ENCODE measurements around the gene PPY.
"Not testable (repeated sequence)": the region's sequence is repeated elsewhere in the genome, so short reads cannot be mapped to it uniquely, and the experiment has no call there.

Gene PPY

DNA sequence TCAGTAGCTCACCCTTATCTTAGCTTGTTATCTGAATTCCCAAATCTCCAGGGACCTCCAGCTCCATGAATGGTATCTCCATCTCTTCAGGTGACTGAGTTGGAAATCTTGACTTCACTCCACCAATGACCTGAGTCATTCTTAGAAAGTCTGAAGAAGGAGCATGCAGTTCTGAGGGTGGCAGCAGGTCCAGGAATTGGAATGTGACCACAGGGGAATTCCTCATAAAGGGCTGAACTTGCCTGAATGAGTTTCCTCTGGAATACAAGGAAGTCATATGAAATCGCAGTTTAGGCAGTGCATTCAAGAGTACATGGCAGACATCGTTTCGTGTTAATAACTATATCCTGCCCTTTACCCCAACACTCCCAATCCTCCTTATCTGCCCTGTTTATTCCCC is 24.0 kb upstream of the PPY start:
- no peak for DNase-seq (ENCODE audit: low read depth in 2 of 2)

DNA sequence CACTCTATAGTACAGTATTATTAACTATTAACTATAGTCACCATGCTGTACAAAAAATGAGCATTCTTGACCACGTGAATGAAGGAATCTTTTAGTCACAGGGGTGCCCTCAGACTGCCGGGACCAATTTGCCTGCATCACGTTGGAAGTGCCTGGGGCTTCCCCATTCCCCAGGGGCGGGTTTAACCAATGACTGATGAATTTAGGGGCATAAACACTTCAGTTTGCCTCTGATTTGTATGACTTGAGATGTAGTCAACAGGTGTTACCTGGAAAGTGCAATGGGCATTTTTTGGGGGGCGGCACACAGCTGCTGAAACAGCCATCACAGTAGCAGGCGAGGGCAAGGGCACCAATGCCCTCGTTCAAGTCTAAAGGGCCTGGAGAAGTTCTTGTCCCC is 20.2 kb upstream of the PPY start:
- DNase-seq (ENCODE audit: low read depth in 2 of 2), result no peak

DNA sequence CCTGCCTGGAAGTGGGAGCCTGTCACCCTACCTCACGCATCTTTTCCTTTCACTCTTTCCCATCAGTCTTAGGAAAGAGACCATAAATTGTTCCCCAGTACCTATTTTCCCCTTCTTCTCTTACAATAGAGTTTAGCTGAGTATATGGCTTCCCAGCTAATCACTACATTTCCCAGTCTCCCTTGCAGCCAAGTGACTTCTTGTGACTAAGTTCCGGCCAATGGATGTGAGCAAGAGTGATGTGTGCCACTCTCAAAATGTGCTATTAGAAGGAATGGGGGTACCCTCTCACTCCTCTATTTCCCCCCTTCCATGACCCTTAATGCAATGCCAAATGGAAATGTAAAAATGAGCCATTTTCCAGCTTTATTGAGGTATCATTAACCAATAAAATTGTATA is 19.7 kb upstream of the PPY start:
- no peak for DNase-seq (ENCODE audit: low read depth in 2 of 2)

DNA sequence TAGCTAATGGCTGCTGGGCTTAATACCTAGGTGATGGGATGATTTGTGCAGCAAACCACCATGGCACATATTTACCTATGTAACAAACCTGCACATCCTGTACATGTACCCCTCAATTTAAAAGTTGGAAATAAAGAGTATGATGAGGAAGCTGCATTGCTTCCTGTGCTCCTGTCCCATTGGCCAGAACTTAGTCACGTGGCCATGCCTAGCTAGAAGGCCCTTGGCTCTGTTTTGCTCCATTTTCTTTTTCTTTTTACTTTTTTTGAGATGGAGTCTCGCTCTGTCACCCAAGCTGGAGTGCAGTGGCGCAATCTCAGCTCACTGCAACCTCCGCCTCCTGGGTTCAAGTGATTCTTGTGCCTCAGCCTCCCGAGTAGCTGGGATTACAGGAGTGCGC is 19.0 kb upstream of the PPY start:
- DNase-seq (ENCODE audit: low read depth in 2 of 2), result not testable (repeated sequence)

DNA sequence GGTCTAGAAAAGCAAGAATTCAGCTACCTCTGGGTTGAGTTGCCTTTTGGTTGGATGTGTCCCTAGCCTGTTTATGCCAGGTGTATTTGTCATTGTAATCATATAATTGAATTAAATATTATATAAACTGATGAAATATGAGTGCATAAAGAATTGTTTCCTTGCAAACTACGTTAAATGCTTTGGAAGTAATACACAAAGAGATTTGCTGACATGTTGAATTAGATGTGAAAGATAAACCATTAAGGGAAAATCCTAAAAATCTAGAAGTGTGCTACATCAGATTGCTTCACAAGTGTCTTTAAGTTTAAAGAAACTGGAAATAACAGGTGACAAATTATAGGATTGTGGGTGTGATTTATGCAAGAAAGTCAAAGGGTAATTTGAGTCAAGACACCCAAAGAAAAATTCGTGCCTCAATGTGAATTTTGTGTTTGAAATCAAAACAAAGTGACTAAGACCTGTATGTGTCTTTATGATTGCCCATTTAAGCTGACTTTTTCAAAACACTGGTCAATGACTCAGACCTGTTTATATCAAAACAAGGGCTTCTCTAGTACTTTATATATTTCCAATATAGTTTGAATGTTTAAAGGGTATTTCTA is 16.6 kb upstream of the PPY start:
- no peak for DNase-seq (ENCODE audit: low read depth in 2 of 2)

DNA sequence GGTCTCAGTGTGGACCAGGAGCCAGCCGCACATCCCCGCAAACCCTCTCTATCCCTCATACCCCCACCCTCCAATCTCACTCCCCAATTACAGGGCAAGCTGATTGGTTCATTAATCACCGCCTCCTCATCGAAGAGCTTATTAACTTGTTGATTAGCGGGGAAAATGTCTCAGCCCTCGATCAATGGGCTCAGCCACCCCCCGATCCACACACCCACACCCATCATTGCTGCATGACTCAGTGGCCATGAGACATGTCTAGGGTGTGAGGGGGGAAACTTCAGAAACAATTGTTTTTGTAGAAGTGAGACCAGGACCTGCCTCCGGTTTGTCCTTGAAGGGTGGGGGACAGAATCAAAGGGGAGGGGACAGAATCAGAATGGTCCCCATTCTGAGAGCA is 13.9 kb upstream of the PPY start:
- no peak for DNase-seq (ENCODE audit: low read depth in 2 of 2)

DNA sequence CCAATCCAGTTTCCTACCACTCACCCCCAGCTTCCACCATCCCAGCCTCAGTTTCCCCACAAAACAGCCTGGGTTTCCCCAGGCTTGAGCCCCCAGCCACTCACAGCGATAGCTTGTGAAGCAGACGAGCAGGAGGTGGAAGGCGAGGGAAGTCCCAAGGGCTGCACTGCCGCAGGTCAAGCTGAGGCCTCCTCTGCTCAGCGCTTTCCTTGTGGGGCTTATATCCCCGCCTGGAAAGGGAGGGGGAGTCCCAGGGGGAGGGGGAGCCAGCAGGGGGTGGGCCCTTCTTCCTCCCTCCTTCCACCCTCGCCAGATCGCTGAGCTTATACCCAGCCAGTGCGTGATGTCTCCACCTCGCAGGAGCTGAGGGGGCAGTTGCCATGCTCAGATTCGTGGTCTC is 11.5 kb upstream of the PPY start, which contains the start of gene PYY:
PYY (minus strand) TSS at position 195 of the 400 bp plus-strand sequence. CDS start 457 bp downstream, outside the sequence.
- no peak for DNase-seq (ENCODE audit: low read depth in 2 of 2)

DNA sequence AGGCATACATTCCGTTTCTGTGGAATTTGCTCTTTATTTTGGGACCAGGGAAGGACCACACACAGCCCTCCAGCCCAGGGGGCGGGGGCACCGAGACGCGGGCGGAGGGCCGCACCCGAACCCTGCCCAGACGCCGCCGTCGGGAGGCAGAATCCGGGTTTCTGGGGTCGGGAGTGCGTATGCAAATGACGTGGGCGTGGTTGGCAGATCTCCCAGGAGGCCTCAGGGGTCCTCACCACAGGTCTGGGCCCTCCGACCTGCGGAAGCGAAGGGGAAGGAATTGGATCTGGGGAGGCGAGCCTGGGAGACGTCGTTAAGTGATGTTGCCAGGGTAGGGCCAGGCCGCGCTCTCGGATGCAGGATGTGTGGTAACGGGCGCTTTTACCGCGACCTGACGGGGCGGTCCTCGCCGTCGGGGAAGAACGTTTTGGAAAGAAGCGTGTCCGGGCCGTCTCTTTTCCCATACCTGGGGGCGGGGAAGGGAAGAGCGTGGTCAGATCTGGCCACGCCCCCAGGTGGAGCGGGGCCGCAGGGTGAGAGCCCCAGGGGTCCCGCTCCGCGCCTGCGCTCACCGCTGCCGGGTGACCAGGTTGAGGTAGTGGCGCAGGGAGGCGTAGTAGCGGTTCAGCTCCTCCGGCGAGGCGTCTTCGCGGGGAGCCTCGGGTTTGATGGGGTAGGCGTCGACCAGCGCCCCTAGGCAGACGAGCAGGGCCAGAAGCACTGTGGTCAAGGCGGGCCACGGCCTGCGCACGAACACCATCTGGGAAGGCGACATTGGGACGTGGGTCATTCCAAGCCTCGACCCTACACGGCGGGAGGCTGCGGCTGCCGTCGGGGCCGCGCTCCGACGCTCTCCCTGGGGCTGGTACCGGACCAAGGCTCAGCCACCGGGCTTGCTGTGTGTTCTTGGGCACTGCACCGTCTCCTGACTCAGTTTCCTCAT is 10.7 kb upstream of the PPY start:
- no peak for DNase-seq (ENCODE audit: low read depth in 2 of 2)

DNA sequence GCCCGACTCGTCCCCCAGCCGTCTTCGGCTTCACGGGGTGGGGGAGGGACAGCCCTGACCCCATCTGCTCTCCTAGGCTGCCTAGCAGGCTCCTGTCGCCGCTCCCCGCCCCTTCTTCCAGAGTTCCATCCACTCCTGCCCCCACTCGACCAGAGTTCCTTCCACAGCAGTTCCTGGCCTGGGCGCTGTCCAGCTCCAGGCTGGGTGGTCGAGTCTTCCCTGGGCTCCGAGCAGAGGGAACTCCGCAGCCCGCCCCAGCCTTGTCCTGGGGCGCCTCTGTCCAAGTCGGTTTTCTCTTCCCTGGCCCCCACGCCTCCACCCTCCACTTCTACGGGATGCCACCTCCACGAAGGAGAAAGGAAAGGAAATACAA is 10.1 kb upstream of the PPY start:
- DNase-seq (ENCODE audit: low read depth in 2 of 2), result no peak

DNA sequence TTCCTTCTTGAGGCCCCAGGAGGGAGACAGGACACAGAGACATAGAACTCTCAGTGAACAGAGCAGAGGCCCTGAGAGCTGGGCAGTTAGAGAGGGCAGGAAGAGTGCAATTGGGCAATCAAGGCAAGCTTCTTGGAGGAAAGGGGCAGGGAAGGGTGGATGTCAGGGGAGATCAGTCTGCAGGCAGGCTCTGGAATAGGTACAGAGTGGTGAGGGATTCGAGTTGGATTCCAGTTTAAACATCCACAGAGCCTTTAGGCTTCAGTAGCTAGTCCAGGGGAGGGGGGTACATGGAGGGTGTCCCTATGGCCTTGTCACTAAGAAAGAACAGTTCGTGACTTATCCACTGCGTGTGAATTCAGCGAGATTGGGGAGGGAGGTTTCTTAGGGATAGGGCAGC is 9.5 kb upstream of the PPY start:
- DNase-seq (ENCODE audit: low read depth in 2 of 2), result no peak

DNA sequence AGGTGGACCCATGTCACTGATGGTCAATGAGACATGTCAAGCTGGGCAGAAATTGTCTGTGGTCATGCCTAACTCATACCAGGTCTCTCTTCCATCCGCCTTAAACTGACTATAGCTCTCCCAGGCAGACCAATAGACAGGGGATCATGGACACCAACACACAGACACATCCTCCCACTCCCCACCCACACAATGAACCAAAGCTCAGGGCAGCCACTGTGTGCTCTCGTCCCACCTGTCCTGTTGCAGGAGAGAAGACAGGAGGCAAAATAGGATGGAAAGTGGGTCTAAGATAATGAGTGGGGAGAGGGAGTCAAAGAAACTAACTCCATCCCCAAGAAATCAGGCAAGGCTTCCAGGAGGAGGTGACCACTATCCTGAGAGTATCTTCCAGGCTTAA is 8.3 kb upstream of the PPY start:
- DNase-seq (ENCODE audit: low read depth in 2 of 2), result no peak

DNA sequence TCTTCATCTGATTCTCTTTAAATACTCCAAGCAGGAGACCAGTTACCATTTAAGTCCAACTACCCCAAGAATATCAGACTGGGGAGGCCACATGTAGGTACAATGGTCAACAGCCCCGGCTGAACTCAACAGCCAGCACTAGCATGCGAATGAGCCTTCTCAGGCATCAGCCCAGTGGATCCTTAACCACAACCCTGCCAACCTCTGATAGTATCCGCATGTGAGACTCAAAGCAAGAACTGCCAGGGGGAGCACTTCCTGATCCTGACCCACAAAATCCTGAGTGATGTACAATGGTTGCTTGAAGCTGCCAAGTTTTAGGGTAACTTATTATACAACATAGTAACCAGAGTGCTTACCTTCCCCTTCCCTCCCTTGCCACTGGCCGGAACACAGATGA is 7.5 kb upstream of the PPY start:
- DNase-seq (ENCODE audit: low read depth in 2 of 2), result no peak

DNA sequence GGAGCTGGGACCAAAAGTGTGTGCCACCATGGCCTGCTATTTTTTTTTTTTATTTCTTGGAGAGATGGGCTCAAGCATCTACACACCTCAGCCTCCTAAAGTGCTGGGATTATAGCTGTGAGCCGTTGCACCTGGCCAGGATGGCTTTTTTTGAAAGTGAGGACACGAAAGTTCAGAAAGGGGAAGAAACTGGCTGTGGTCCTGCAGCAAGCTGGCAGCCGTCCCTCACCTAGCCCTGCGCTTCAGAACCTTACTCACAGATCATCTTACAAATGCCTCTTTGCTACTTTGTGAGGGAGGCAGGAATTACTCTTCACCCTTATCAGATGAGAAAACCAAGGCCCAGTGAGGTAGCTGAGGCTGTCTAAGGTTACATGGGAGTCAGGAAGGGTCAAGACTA is 4.5 kb upstream of the PPY start:
- no peak for DNase-seq (ENCODE audit: low read depth in 2 of 2)

DNA sequence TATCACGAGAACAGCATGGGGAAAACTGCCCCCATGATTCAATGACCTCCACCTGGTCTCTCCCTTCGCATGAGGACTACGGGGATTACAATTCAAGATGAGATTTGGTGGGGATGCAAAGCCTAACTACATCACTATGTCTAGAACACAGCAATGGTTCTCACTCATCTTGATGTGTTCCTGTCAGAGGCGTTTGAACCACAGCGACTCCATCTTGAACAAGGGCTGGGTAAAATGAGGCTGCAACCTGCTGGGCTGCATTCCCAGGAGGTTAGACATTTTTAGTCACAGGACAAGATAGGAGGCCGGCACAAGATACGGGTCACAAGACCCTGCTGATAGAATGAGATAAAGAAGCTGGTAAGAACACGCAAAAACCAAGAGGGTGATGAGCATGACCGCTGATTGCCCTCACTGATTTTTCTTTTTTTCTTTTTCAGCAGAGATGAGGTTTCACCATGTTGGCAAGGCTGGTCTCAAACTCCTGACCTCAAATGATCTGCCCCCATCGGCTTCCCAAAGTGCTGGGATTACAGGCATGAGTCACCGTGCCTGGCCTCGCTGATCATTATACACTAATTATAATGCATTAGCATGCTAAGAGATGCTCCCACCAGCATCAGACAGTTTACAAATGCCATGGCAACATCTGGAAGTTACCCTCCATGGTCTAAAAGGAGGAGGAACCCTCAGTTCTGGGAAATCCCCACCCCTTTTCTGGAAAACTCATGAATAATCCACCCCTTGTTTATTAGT is 3.0 kb upstream of the PPY start:
- peak; percentile 27 to 45 for DNase-seq (ENCODE audit: low read depth in 2 of 2)

DNA sequence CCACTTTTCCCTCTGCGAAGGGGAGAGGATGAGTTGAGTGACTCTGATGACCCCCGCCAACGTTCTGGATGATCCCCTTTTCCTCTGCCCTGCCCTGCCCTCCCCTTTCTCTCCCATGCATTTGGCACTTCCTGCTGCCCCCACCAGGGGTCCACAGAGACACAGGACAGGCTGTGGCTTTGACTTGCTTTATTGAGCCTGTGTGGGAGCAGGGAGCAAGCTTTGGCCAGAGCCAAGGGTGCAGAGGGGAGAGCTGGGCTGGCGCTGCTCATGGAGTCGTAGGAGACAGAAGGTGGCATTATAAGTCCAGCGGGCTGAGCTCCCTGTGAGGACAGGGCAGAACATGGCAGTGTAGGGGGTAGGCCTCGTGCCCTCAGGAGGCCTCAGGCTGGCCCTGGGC is 1.6 kb downstream of the PPY start:
- no peak for DNase-seq (ENCODE audit: low read depth in 2 of 2)

DNA sequence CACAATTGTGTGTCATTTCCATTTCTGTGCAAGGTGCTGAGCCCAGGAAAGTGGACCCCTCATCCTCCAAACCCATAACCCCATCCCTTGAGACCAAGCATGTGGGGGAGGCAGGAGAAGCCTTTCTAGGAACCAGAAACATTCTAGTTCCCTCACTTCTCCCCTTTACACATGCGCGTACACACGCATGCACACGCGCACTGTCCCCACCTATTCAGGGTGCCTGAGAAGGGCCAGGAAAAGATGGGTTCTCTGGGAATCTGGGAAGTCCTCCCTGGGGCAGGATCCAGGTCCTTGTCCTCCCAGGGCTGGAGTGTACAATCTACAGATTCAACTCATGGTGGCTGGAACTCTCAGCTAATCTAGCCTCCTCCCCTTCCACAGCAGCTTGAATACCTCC is 2.4 kb downstream of the PPY start:
- DNase-seq (ENCODE audit: low read depth in 2 of 2), result no peak

DNA sequence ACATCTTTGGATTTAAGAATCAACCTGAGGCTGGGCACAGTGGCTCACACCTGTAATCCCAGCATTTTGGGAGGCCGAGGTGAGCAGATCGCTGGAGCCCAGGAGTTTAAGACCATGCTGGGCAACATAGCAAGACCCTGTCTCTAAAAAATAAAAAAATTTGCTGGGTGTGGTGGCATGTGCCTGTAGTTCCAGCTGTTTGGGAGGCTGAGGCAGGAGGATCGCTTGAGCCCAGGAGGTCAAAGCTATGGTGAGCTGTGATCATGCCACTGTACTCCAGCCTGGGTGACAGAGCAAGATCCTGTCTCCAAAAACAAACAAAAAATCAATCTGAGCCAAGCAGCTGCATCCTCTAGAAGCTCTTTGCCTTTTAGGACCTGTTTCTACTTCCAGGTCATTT is 2.8 kb downstream of the PPY start:
- not testable (repeated sequence) for DNase-seq (ENCODE audit: low read depth in 2 of 2)

DNA sequence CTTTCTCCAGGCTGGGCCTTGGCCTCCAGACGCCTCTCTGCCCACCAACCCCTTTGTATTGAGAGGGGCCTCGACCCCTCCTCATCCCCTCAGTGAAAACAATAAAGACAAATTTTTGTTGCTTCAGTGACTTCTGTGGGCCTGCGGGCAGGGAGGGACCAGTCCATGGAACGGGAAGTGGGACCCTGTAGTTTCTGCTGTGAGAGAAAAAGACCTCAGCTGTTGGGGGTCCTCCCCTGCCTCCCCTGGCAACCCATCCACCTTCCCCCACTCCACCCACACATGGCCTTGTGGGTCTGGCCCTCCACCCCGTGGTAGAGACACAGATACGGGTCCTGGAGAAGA is 3.5 kb downstream of the PPY start:
- DNase-seq (ENCODE audit: low read depth in 2 of 2), result no peak

DNA sequence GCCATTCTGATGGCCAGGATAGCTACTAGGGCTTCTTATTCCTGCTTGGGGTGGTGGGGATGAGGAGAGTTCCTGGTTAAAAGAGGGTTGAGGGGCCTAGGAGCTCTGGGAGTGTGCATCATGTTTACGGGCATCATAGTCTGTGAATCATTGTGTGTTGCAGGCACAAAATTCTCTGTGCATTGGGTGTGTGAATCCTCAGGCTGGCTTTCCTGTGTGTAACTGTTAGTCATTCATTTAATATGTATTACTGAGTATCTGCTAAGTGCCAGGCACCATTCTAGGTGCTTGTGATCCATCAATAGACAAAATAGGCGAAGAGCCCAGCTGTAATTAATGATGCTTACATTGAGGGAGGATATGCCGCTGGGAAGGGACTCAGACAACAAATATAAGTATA is 5.8 kb downstream of the PPY start:
- DNase-seq (ENCODE audit: low read depth in 2 of 2), result no peak

DNA sequence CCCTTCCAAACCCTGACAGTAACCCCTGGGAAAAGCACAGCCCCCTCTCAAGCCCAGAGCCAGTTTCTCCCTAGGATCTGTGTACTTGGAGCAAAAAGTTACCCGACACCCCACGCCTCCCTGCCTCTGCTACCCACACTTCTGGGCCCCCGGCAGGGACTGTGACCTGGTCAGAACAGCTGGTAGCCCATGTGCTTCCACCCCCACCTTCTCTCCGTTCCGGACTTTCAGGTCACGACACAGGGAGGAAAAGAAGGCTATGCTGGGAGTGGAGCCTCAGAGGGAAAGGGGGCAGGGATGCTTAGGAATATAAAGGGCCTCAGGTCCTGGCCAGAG is 6.4 kb downstream of the PPY start:
- DNase-seq (ENCODE audit: low read depth in 2 of 2), result no peak

DNA sequence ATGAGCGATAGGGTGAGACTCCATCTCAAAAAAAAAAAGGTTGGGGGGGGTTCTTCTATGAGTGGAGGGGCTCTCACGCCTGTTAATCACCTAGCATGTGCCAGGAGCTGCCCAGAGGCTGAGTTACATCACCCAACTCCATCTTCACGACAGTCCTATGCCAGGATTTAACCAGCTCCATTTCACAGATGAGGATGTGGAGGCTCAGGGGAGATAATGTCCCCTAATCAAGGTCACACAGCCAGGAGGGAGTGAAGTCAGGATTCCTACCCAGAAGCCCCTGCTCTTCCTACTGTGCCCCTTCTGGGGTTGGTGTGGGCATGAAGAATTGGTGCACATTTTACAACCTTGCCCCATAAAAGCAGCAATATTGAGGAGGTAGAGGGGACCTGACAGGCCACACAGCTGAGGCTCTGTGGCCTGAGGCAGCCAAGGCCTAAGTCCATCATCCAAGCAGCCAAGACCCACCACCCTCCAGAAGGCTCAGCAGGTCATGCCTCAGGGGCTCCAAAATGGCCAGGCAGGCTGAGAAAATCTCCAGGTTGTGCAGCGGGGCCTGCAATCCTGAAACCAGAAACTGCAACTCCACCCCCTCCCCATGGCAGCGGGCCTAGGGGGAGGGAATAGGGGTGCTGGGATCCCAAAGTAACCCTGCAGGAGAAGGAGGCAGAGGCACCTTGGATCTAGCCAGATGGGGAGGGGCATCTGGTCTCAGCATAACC is 6.9 kb downstream of the PPY start:
- no peak for DNase-seq (ENCODE audit: low read depth in 2 of 2)

DNA sequence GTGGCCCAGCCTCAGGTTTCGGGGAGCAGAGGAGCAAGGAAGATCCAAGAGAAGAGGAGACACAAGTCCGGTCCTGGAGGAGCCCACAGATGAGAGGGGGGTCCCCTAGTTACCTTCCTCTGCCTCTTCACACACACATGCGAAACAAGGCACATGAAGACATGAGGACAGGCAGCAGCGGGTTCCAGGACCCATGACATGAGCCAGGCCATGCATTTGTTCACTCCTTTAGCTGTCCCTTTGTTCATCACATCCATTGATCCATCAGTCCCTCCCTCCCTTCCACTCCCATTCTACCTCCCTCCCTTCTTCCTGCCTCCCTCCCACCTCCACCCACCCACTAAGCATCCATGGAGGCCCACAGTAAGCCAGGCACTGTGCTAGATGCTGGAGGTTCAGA is 9.4 kb downstream of the PPY start:
- DNase-seq (ENCODE audit: low read depth in 2 of 2), result no peak

Data from fibroblast of skin of left biceps (primary cell).